GM12873 (cell line): ENCODE results near the gene CEP85.
A peak's percentile ranks its signal among the peaks of the same experiment; 100 is the strongest.

Source experiments
- TF ChIP-seq, protein P1 (sequence below): IDR thresholded peaks from 2 replicates; pipeline ENCODE4 v1.5.1; 2012; ENCODE audit warnings: low read depth, mild to moderate bottlenecking, moderate library complexity, low read length, control low read depth; ENCODE audit not compliant: insufficient read depth; ENCODE audit errors: missing control alignments

Gene CEP85

DNA sequence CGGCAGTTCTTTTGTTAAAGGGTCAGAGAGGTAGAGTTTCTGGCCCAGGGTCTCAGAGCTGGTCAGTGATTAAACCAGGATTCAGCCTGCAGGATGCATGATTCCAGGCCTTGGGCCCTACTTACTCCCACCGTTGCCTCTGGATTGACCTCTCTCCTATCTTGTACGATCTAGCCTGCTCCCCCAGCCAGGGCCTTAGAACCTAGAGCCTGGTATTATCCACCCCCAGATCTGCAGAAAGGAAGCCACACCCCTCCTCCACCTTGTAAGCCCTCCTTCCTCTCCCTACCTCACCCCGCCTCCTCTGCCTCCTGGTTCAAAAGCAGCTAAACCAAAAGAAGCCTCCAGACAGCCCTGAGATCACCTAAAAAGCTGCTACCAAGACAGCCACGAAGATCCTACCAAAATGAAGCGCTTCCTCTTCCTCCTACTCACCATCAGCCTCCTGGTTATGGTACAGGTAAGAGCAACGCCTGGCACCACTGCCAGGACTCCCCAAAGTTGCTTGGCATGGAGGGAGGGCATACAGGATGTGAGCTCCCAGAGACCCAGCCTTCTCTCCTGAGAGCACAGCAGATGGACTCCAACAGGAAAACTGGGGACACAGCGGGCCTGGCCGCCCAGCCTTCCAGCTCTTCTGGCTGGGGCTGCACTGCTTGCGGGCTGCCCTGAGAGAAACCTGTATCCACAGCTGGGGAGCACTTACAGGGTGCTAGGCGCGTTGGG lies 83.8 kb downstream of the CEP85 start, which contains the start of gene CD52:
CD52 (plus strand) TSS at position 347 of the 726 bp plus-strand sequence; CDS start at position 407, 60 bp downstream.
- TF ChIP-seq, protein P1, sequence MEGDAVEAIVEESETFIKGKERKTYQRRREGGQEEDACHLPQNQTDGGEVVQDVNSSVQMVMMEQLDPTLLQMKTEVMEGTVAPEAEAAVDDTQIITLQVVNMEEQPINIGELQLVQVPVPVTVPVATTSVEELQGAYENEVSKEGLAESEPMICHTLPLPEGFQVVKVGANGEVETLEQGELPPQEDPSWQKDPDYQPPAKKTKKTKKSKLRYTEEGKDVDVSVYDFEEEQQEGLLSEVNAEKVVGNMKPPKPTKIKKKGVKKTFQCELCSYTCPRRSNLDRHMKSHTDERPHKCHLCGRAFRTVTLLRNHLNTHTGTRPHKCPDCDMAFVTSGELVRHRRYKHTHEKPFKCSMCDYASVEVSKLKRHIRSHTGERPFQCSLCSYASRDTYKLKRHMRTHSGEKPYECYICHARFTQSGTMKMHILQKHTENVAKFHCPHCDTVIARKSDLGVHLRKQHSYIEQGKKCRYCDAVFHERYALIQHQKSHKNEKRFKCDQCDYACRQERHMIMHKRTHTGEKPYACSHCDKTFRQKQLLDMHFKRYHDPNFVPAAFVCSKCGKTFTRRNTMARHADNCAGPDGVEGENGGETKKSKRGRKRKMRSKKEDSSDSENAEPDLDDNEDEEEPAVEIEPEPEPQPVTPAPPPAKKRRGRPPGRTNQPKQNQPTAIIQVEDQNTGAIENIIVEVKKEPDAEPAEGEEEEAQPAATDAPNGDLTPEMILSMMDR: no peak

DNA sequence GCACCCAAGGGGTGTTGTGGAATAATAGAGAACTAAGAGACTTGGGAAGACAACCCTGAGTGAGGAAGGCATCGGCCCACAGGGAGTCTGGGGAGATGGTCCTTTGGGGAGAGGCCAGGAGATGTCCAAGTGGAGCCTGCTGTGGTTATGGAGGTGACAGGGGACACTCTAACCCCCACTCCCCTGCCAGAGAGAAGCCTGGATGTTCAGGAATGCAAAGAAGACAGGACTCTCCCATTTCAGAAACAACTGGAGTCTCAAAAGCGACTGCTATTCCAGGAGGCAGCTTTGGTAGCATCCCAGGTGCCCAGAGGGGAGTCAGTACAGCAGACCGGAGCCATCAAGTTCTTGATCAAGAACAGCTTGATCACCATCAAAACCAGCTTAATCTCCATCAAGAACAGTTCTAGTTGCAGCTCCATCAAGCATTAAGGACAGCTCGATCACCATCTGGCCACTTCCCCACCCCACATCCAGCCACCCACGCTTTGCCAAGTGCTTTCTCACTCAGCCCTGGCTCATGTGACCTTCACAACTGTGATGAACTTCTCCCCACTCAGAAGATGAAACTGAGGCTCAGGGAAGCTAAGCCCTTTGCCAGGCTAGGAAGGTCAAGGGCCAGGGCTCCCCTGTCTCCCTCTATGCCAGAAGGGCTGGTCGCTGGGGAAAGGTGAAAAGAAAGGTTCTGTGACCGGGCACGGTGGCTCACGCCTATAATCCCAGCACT lies 84.5 kb downstream of the CEP85 start:
- TF ChIP-seq, protein P1: no peak

- TF ChIP-seq, protein P1: no peak
These were observed 86.9 kb downstream of the CEP85 start for GRCh38 chr1:26320896-26321295.

GRCh38 chr1:26321315-26322041 lies 87.5 kb downstream of the CEP85 start:
- TF ChIP-seq, protein P1: peak; percentile 91

GRCh38 chr1:26322042-26322331 lies 88.0 kb downstream of the CEP85 start:
- TF ChIP-seq, protein P1: no peak

- TF ChIP-seq, protein P1: no peak
These were observed 89.4 kb downstream of the CEP85 start for GRCh38 chr1:26323382-26323781.

DNA sequence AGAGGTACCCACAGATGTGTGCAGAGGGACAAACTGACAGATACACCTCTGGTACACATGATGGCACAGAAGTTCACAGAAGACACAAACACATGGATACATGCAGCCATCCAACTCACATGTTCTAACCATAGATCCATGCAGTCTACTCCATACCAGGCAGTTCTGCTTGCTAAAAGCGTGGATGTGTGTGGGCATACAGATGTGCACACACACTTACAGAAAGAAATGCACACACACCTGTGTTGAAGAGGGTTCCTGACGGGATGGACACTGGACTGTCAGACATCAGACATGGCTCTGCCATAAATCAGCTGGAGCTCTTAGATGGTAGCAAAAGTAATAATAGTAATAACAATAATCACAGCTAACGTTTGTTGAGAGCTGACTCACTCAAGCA lies 90.5 kb downstream of the CEP85 start:
- TF ChIP-seq, protein P1: no peak
